H1 (cell line): Measurements from ENCODE around the gene SLC12A5. TPM values are rescaled to one million over a fixed set of nuclear protein-coding genes. Genes with fewer than 3 reads are reported as not detected.

Experiments used
- CTCF ChIA-PET: fragments of 300-600 bp; sonication (Branson Sonifier 250); formaldehyde crosslinking; loops from one replicate; lab custom pipeline; 2021; ENCODE audit not compliant: partially characterized antibody; lab: Charles Lee
- POLR2A ChIA-PET: fragments of 300-600 bp; sonication (Branson Sonifier 250); formaldehyde crosslinking; loops from one replicate; lab custom pipeline; 2021; ENCODE audit warnings: inconsistent platforms; ENCODE audit not compliant: partially characterized antibody; lab: Charles Lee
- DNase-seq, 2 experiments: peaks; one replicate each; pipeline versions ENCODE4 v3.0.0 to v3.0.0-alpha.2; 2010 to 2022; ENCODE audit warnings: low spot score in 2 of 2, low read depth in 1 of 2, mixed read lengths in 1 of 2
- FAIRE-seq: peaks from 2 replicates; lab custom pipeline; 2011; peaks lifted over from hg19 to GRCh38; lab: Jason Lieb, UNC
- H2AFZ ChIP-seq: 2 replicates; pipeline ENCODE4 v1.8.1; 2012; ENCODE audit warnings: low read length, inconsistent platforms
- H2AK5ac ChIP-seq: 2 replicates; pipeline ENCODE4 v1.6.1; 2013; ENCODE audit warnings: low read depth, low read length
- H2BK120ac ChIP-seq: replicated peaks from 2 replicates; pipeline ENCODE3; 2013; ENCODE audit warnings: low read depth, low read length, inconsistent platforms
- H2BK12ac ChIP-seq: 2 replicates; pipeline ENCODE4 v1.6.1; 2013; ENCODE audit warnings: low read depth, low read length
- H2BK15ac ChIP-seq: 2 replicates; pipeline ENCODE4 v1.6.1; 2013; ENCODE audit warnings: low read length
- H2BK20ac ChIP-seq: 2 replicates; pipeline ENCODE4 v1.6.1; 2013; ENCODE audit warnings: low read length
- H2BK5ac ChIP-seq: 2 replicates; pipeline ENCODE4 v1.6.1; 2013; ENCODE audit warnings: low read depth, low read length
- H3K14ac ChIP-seq: 2 replicates; pipeline ENCODE4 v1.6.1; 2013; ENCODE audit warnings: inconsistent platforms; ENCODE audit not compliant: insufficient read length
- H3K18ac ChIP-seq: 2 replicates; pipeline ENCODE4 v1.6.1; 2013; ENCODE audit warnings: low read length; ENCODE audit errors: extremely low read depth
- H3K23ac ChIP-seq: 2 replicates; pipeline ENCODE4 v1.6.1; 2013; ENCODE audit warnings: inconsistent platforms; ENCODE audit not compliant: insufficient read length
- H3K23me2 ChIP-seq: 2 replicates; pipeline ENCODE4 v1.6.1; 2013; ENCODE audit warnings: low read depth, low read length
- H3K27ac ChIP-seq: 2 replicates; pipeline ENCODE4 v1.6.1; 2011; ENCODE audit warnings: low read depth, low read length, inconsistent platforms
- H3K27me3 ChIP-seq, 4 experiments: replicated peaks in 1 of 4; 1 replicate in 1 of 4; 2 replicates in 3 of 4; pipeline versions ENCODE4 v1.6.1 to v1.8.1; 2011 to 2013; ENCODE audit warnings: low read length in 3 of 4, mild to moderate bottlenecking in 3 of 4, inconsistent platforms in 2 of 4, mixed read lengths in 2 of 4, moderate library complexity in 1 of 4; ENCODE audit not compliant: control insufficient read depth in 3 of 4, insufficient read depth in 3 of 4; ENCODE audit errors: extremely low read depth in 1 of 4
- H3K36me3 ChIP-seq, 4 experiments: 2 replicates each; pipeline versions ENCODE4 v1.6.1 to v1.8.1; 2011 to 2013; ENCODE audit warnings: mild to moderate bottlenecking in 4 of 4, low read length in 3 of 4, moderate library complexity in 2 of 4, control low read depth in 1 of 4, inconsistent platforms in 1 of 4; ENCODE audit not compliant: insufficient read depth in 4 of 4, control insufficient read depth in 2 of 4
- H3K4ac ChIP-seq: replicated peaks from 2 replicates; pipeline ENCODE3; 2013; ENCODE audit warnings: low read length, low read depth, mixed read lengths, inconsistent platforms; ENCODE audit not compliant: insufficient read length
- H3K4me1 ChIP-seq, 4 experiments: replicated peaks in 1 of 4; 1 replicate in 1 of 4; 2 replicates in 3 of 4; pipeline versions ENCODE4 v1.6.1 to v1.8.1; 2011 to 2013; ENCODE audit warnings: low read length in 3 of 4, inconsistent platforms in 2 of 4, mixed read lengths in 1 of 4; ENCODE audit not compliant: insufficient read depth in 4 of 4, control insufficient read depth in 3 of 4
- H3K4me2 ChIP-seq, 2 experiments: 2 replicates each; pipeline versions ENCODE4 v1.6.1 to v1.8.1; 2011 to 2013; ENCODE audit warnings: low read depth in 2 of 2, low read length in 2 of 2, control low read depth in 1 of 2, inconsistent platforms in 1 of 2, mild to moderate bottlenecking in 1 of 2; ENCODE audit not compliant: insufficient read depth in 1 of 2
- H3K4me3 ChIP-seq, 4 experiments: fragments of 200-600, 300-600 bp in 1 of 4; sonication (generic), shearing (Covaris generic), sonication (Bioruptor Twin) in 1 of 4; 2 replicates each; pipeline versions ENCODE4 v1.5.1 to v1.8.1; 2011 to 2016; ENCODE audit warnings: low read length in 4 of 4, low read depth in 3 of 4, control low read depth in 2 of 4, inconsistent platforms in 2 of 4, mild to moderate bottlenecking in 2 of 4, mixed read lengths in 1 of 4, moderate library complexity in 1 of 4; ENCODE audit not compliant: insufficient read depth in 2 of 4; ENCODE audit errors: extremely low read depth in 1 of 4
- H3K56ac ChIP-seq: replicated peaks from 2 replicates; pipeline ENCODE3; 2013; ENCODE audit warnings: low read depth, mild to moderate bottlenecking, mixed read lengths, low read length, inconsistent platforms; ENCODE audit not compliant: insufficient read length
- H3K79me1 ChIP-seq: 2 replicates; pipeline ENCODE4 v1.6.1; 2013; ENCODE audit warnings: low read depth, low read length, control low read depth
- H3K79me2 ChIP-seq, 2 experiments: 2 replicates each; pipeline versions ENCODE4 v1.6.1 to v1.8.1; 2012 to 2013; ENCODE audit warnings: low read length in 2 of 2, mild to moderate bottlenecking in 2 of 2, inconsistent platforms in 1 of 2; ENCODE audit not compliant: insufficient read depth in 2 of 2, control insufficient read depth in 1 of 2
- H3K9ac ChIP-seq, 4 experiments: replicated peaks in 1 of 4; 1 replicate in 1 of 4; 2 replicates in 3 of 4; pipeline versions ENCODE4 v1.6.1 to v1.8.1; 2011 to 2013; ENCODE audit warnings: low read depth in 3 of 4, low read length in 3 of 4, control low read depth in 2 of 4, mild to moderate bottlenecking in 2 of 4, moderate library complexity in 2 of 4, inconsistent platforms in 1 of 4; ENCODE audit errors: extremely low read depth in 1 of 4
- H3K9me3 ChIP-seq, 2 experiments: 2 replicates each; pipeline versions ENCODE4 v1.6.1 to v1.8.1; 2012 to 2013; ENCODE audit warnings: mild to moderate bottlenecking in 2 of 2, moderate library complexity in 2 of 2, control low read depth in 1 of 2, inconsistent platforms in 1 of 2, low read depth in 1 of 2, low read length in 1 of 2, mixed read lengths in 1 of 2; ENCODE audit not compliant: insufficient read depth in 2 of 2
- H4K20me1 ChIP-seq, 2 experiments: replicated peaks in 1 of 2; 2 replicates each; pipeline versions ENCODE3 to v1.8.1; 2011 to 2013; ENCODE audit warnings: inconsistent platforms in 2 of 2, low read length in 2 of 2, mild to moderate bottlenecking in 1 of 2; ENCODE audit not compliant: insufficient read depth in 2 of 2, control insufficient read depth in 1 of 2
- H4K5ac ChIP-seq: 2 replicates; pipeline ENCODE4 v1.6.1; 2013; ENCODE audit warnings: low read length, low read depth, mixed read lengths, inconsistent platforms; ENCODE audit not compliant: insufficient read length
- H4K8ac ChIP-seq: 2 replicates; pipeline ENCODE4 v1.8.0; 2013; ENCODE audit warnings: mild to moderate bottlenecking, moderate library complexity, low read length, inconsistent platforms; ENCODE audit not compliant: insufficient read depth; ENCODE audit errors: extremely low read depth
- H4K91ac ChIP-seq: replicated peaks from 2 replicates; pipeline ENCODE3; 2013; ENCODE audit warnings: low read length, mixed read lengths, inconsistent platforms; ENCODE audit not compliant: insufficient read length
- ATF3 ChIP-seq: IDR thresholded peaks from 2 replicates; pipeline ENCODE4 v1.6.1; 2011; ENCODE audit warnings: low read depth, mild to moderate bottlenecking, low read length; ENCODE audit not compliant: insufficient read depth
- EP300 ChIP-seq, 2 experiments: IDR thresholded peaks; 1 replicate in 1 of 2; 2 replicates in 1 of 2; pipeline ENCODE4 v1.6.1; 2011 to 2012; ENCODE audit warnings: low read depth in 2 of 2, low read length in 2 of 2, mild to moderate bottlenecking in 2 of 2, borderline replicate concordance in 1 of 2, inconsistent platforms in 1 of 2, moderate library complexity in 1 of 2
- GTF2F1 ChIP-seq: IDR thresholded peaks from 2 replicates; pipeline ENCODE4 v1.6.1; 2012; ENCODE audit warnings: low read depth, low read length, improper control_type of control experiment, borderline replicate concordance
- MAX ChIP-seq: IDR thresholded peaks from 2 replicates; pipeline ENCODE4 v1.6.1; 2012; ENCODE audit warnings: inconsistent platforms
- PHF8 ChIP-seq: fragments of 200-600 bp; sonication (generic); conservative IDR thresholded peaks from 2 replicates; pipeline ENCODE4 v1.7.1; 2012; ENCODE audit warnings: low read depth, mild to moderate bottlenecking, inconsistent platforms, low read length, moderate library complexity
- RAD21 ChIP-seq, 2 experiments: IDR thresholded peaks in 1 of 2; conservative IDR thresholded peaks in 1 of 2; 2 replicates each; pipeline ENCODE4 v1.6.1; 2011; ENCODE audit warnings: low read depth in 2 of 2, low read length in 2 of 2, improper control_type of control experiment in 1 of 2, inconsistent platforms in 1 of 2, mild to moderate bottlenecking in 1 of 2, moderate library complexity in 1 of 2
- RBBP5 ChIP-seq: IDR thresholded peaks from 2 replicates; pipeline ENCODE4 v1.7.1; 2012; ENCODE audit warnings: low read depth, mild to moderate bottlenecking, inconsistent platforms, low read length, moderate library complexity, borderline replicate concordance
- SIX5 ChIP-seq: IDR thresholded peaks from 2 replicates; pipeline ENCODE4 v1.6.1; 2011; ENCODE audit warnings: mild to moderate bottlenecking, low read depth, low read length
- SP4 ChIP-seq: IDR thresholded peaks from 2 replicates; pipeline ENCODE4 v1.6.1; 2012; ENCODE audit warnings: low read length, inconsistent platforms
- TAF7 ChIP-seq: optimal IDR thresholded peaks from 2 replicates; pipeline ENCODE3; 2011; ENCODE audit warnings: low read depth, mild to moderate bottlenecking, inconsistent platforms, low read length, moderate library complexity, borderline replicate concordance
- WGBS, 2 experiments: shearing (Covaris generic) in 1 of 2; methylation state at CpG; one replicate each; pipeline versions ENCODE4 v1.1.6 to v1.1.7; 2013 to 2015; ENCODE audit warnings: low lambda C conversion rate in 2 of 2, mixed read lengths in 2 of 2, inconsistent platforms in 1 of 2, low coverage in 1 of 2, missing lambda C conversion rate in 1 of 2; ENCODE audit not compliant: insufficient replicate concordance in 2 of 2, insufficient coverage in 1 of 2, insufficient read length in 1 of 2; ENCODE audit errors: extremely low coverage in 1 of 2, missing lambda C conversion rate in 1 of 2; 5-methylcytosine and 5-hydroxymethylcytosine counted together
- polyA plus RNA-seq, 7 experiments: library from polyadenylated mRNA; depleted of rRNA in 3 of 7; stranded (reverse) in 5 of 7; unstranded in 2 of 7; fragments of >200 nt in 5 of 7; fragments of 200-250 nt in 2 of 7; gene quantifications; 1 replicate in 5 of 7; 2 replicates in 1 of 7; 4 replicates in 1 of 7; pipeline versions ENCODE4 v1.2.1 to v1.2.3, GENCODE V29; 2011 to 2013; ENCODE audit warnings: missing spikeins in 2 of 7, mixed read lengths in 2 of 7
- total RNA-seq: library from RNA; stranded (reverse); fragmentation: NEBNext Ultra II Directional; extraction: Animal tissue kit (Norgen Biotek cat#: 25700); gene quantifications from 2 replicates; pipeline ENCODE4 v1.2.1, GENCODE V29; 2021

The SLC12A5 gene
- total and polyA plus RNA-seq, 2 of the 8 experiments (the other 6 are each of a cell fraction or from before 2014, with no cell fraction given) = 1.9 to 7.3 TPM

- H3K4me1 ChIP-seq = peaks cover 7 to 16% (median 8%) of the 10 kb centered on the region in 4 experiments; a peak in 6 of 7 replicates
- no peak overlapping the region for H4K5ac ChIP-seq
- POLR2A ChIA-PET = interaction anchor here (0.7 to 1.6 kb wide), 4 partner anchors 9 to 15 kb away, joined by 3 to 8 read pairs (median 6); no protein-coding TSS in a partner anchor
- no peak overlapping the region for H3K4ac ChIP-seq
- CTCF ChIA-PET = interaction anchor here (1.4 to 3.5 kb wide), 2 partner anchors 16 to 276 kb away, joined by 5 to 11 read pairs; no protein-coding TSS in a partner anchor
- TF ChIP-seq SIX5 (no peak), PHF8 (no peak), EP300 (IDR thresholded peaks at IDR 0.05; ENCODE audit: borderline replicate concordance in 1 of 2, low read depth in 2 of 2, low read length in 2 of 2) (no peak), SP4 (no peak), GTF2F1 (no peak), RAD21 (IDR thresholded peaks at IDR 0.05 in 1 of 2, conservative IDR thresholded peaks at IDR 0.05 in 1 of 2; ENCODE audit: low read depth in 2 of 2, low read length in 2 of 2) (no peak), MAX (no peak), RBBP5 (no peak), TAF7 (no peak), ATF3 (no peak)
- H2AFZ ChIP-seq = no peak overlapping the region
- no peak overlapping the region for H4K8ac ChIP-seq
- peaks cover 0 to 18% of the 10 kb centered on the region in 2 experiments; a peak in 2 of 4 replicates for H3K79me2 ChIP-seq
- no peaks in the 10 kb centered on the region; the same call in 1 of the 2 replicates for H3K79me1 ChIP-seq
- H2AK5ac ChIP-seq = no peak overlapping the region
- WGBS, 2 experiments = 85% methylated on average over 3 of the region's 3 CpGs; no CpG with 5 or more reads in 1 of the 2 experiments
- peak overlapping the region; percentile 51 to 54; a peak in 3 of 4 replicates for H3K4me2 ChIP-seq
- no peak overlapping the region for H3K56ac ChIP-seq
- H3K4me3 ChIP-seq = peak overlapping the region in 1 of 4 experiments; percentile 37; a peak in 2 of 8 replicates
- H3K23ac ChIP-seq = no peak overlapping the region
- H2BK20ac ChIP-seq = 0 out of 2 replicates have a peak overlapping the region, but pooled peaks have one; percentile 48
- no peak overlapping the region for H3K9ac ChIP-seq
- no peak overlapping the region for H4K91ac ChIP-seq
- H3K18ac ChIP-seq = no peak overlapping the region; the same call in 1 of the 2 replicates
- peaks cover 0 to 22% (median 10%) of the 10 kb centered on the region in 4 experiments; a peak in 3 of 8 replicates for H3K36me3 ChIP-seq
- peak overlapping the region; percentile 64 for H2BK12ac ChIP-seq
- no peak overlapping the region for H2BK15ac ChIP-seq
- H2BK5ac ChIP-seq = peak overlapping the region; percentile 49; the same call in 1 of the 2 replicates
- no peaks in the 10 kb centered on the region; the same call in 1 of the 2 replicates for H3K23me2 ChIP-seq
- H2BK120ac ChIP-seq = no peak overlapping the region
- H3K9me3 ChIP-seq = no peaks in the 10 kb centered on the region
- H3K14ac ChIP-seq = no peak overlapping the region
- peaks cover 0 to 13% of the 10 kb centered on the region in 2 experiments for H4K20me1 ChIP-seq
- H3K27me3 ChIP-seq = no peaks in the 10 kb centered on the region
- FAIRE-seq (no peak), DNase-seq (no peak)
- H3K27ac ChIP-seq = 0 out of 2 replicates have a peak overlapping the region, but pooled peaks have one; percentile 53
These were observed 44.4 kb downstream of the SLC12A5 start for GRCh38 chr20:46073443-46073842.
